Left lung (tissue), 10 donors: ENCODE results near the gene ZNF235. TPM values are rescaled to one million over a fixed set of nuclear protein-coding genes. Genes with fewer than 3 reads are reported as not detected.

Experiments
- ATAC-seq: fragments of 200-7000 bp; cut with Tn5 transposase; one replicate; pipeline ENCODE4 v1.9.1; 2020; ENCODE audit warnings: moderate library complexity
- DNase-seq, 4 donors: peaks; one replicate each; pipeline ENCODE4 v3.0.0-alpha.2; 2013 to 2020
- H3K27ac ChIP-seq, 2 donors: fragments of 200-600 bp; sonication (generic) in 1 of 2; one replicate each; pipeline versions ENCODE4 v1.5.0 to v1.8.0; 2020 to 2021
- H3K27me3 ChIP-seq, 2 donors: fragments of 200-600 bp; sonication (generic) in 1 of 2; one replicate each; pipeline versions ENCODE4 v1.5.0 to v1.8.0; 2020 to 2021
- H3K36me3 ChIP-seq, 2 donors: fragments of 200-600 bp; sonication (generic) in 1 of 2; one replicate each; pipeline versions ENCODE4 v1.5.0 to v1.8.0; 2020 to 2021
- H3K4me1 ChIP-seq, 2 donors: fragments of 200-600 bp; one replicate each; pipeline ENCODE4 v1.8.0; 2021
- H3K4me3 ChIP-seq, 2 donors: fragments of 200-600 bp; sonication (generic) in 1 of 2; one replicate each; pipeline versions ENCODE4 v1.5.0 to v1.8.0; 2020 to 2021; ENCODE audit warnings: mild to moderate bottlenecking in 1 of 2
- H3K9me3 ChIP-seq, 2 donors: fragments of 200-600 bp; sonication (generic) in 1 of 2; one replicate each; pipeline versions ENCODE4 v1.5.0 to v1.8.0; 2020 to 2021
- intact Hi-C, 2 donors: fragments of 100-400 bp; cut with DNase I; formaldehyde crosslinking; loops; one replicate each; pipeline versions ENCODE4 v1.11.2 to v1.14.2; 2022
- polyA plus RNA-seq, 6 donors: library from polyadenylated mRNA; unstranded; fragments of 120-200 nt; gene quantifications; one replicate each; pipeline ENCODE4 v1.2.1, GENCODE V29; 2013; ENCODE audit not compliant: insufficient read length in 6 of 6
- total RNA-seq, 2 donors: library from RNA; stranded (reverse); fragmentation: NEBNext Ultra II Directional; extraction: Animal tissue kit (Norgen Biotek cat#: 25700); gene quantifications; one replicate each; pipeline ENCODE4 v1.2.1, GENCODE V29; 2021
- TF ChIP-seq, protein P1 (sequence below), 2 donors: fragments of 200-600 bp; sonication (generic) in 1 of 2; IDR thresholded peaks; one replicate each; pipeline versions ENCODE4 v1.5.0 to v1.8.0; 2021; ENCODE audit warnings: antibody characterized with exemption in 2 of 2
- donor health status: DM: no; HTN: yes; CAD: no.
- donor health status: DM: no; HTN: no; CAD: no.

Gene ZNF235
- total and polyA plus RNA-seq, 8 donors = 5.2 to 15.1 (median 13.3) TPM

DNA sequence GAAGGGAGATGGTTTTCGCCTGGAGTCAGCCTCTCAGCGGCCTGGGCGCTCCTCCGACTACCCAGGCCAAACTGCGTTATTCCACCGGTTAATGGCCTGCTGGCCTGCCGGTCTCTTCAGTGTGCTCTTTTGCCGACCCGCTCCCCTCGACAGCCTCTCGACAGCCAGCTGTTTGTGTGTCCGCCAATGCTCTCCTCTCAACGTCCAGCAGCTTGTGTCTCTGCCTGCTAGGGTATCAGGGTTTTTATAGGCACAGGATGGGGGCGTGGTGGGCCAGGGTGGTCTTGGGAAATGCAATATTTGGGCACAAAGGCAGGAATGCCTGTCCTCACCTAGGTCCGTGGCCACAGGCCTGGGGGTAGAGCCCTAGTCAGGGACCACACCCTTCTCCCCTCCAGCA, 1.5 kb upstream of the ZNF235 start:
- H3K9me3 ChIP-seq = peaks cover 0 to 57% of the 10 kb centered on the region in 2 donors
- H3K27me3 ChIP-seq = no peaks in the 10 kb centered on the region
- H3K4me1 ChIP-seq = peaks cover 0 to 10% of the 10 kb centered on the region in 2 donors
- intact Hi-C loops = no loop called here
- H3K27ac ChIP-seq = no peak overlapping the region
- ATAC-seq (no peak), DNase-seq (no peak)
- TF ChIP-seq, protein P1, sequence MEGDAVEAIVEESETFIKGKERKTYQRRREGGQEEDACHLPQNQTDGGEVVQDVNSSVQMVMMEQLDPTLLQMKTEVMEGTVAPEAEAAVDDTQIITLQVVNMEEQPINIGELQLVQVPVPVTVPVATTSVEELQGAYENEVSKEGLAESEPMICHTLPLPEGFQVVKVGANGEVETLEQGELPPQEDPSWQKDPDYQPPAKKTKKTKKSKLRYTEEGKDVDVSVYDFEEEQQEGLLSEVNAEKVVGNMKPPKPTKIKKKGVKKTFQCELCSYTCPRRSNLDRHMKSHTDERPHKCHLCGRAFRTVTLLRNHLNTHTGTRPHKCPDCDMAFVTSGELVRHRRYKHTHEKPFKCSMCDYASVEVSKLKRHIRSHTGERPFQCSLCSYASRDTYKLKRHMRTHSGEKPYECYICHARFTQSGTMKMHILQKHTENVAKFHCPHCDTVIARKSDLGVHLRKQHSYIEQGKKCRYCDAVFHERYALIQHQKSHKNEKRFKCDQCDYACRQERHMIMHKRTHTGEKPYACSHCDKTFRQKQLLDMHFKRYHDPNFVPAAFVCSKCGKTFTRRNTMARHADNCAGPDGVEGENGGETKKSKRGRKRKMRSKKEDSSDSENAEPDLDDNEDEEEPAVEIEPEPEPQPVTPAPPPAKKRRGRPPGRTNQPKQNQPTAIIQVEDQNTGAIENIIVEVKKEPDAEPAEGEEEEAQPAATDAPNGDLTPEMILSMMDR (IDR thresholded peaks at IDR 0.05) = no peak
- H3K4me3 ChIP-seq = no peak overlapping the region
- H3K36me3 ChIP-seq = peaks cover 0 to 13% of the 10 kb centered on the region in 2 donors

DNA sequence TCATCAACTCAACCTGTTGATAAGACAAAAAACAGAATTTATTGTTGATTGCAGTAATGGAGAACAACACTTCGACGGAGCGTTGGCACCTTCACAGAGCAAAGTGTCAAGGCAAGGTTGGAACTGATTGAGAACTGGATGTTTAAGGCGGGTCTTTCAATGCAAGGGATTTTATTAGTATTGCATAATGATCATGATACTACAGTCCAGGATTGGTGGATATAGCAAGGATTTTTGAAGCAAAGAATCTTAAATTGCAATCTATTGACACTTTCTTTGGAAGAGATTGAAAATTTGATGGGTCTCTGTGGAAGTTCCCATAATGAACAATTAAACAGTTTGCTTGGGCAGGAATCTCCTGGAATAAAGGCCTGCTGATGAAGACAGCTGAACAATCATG, 632 bp upstream of the ZNF235 start:
- Histone ChIP-seq H3K27me3 (no peaks in the 10 kb centered on the region), H3K4me3 (peak overlapping the region in 1 of 2 donors; percentile 72), H3K27ac (no peak overlapping the region), H3K36me3 (peaks cover 0 to 20% of the 10 kb centered on the region in 2 donors), H3K4me1 (peaks cover 0 to 10% of the 10 kb centered on the region in 2 donors), H3K9me3 (peaks cover 0 to 49% of the 10 kb centered on the region in 2 donors)
- ATAC-seq (no peak), DNase-seq (no peak)
- intact Hi-C loops = no loop called here
- TF ChIP-seq, protein P1 (IDR thresholded peaks at IDR 0.05) = no peak

DNA sequence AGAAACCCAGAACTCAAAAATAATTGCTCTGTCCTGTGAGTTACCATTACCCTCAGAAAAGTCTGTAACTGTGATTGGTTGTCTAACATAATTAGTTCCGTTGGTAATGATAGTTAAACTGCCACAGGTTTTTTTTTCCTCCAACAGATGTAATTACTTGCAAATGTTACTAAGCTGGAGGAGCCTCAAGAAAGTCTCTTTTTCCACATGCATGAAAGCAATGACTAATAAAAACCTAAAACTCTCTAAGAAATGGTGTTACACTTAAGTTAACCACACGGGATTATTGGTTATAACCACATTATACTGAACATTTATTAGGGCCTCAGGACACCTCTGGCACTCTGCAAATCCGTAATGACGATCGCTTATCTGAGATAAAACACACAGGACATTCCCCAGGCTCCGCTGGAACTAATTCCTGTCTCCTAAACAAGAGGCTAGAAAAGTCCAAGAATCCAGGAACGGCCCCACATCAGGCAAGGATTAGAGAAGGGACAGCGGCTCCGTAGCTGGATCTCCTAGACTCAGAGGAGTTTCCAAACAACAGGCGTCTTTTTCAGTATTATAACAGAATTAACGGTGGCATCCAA, 753 bp downstream of the ZNF235 start:
- peaks cover 0 to 34% of the 10 kb centered on the region in 2 donors for H3K36me3 ChIP-seq
- H3K4me1 ChIP-seq = peaks cover 0 to 10% of the 10 kb centered on the region in 2 donors
- H3K27me3 ChIP-seq = no peaks in the 10 kb centered on the region
- peaks cover 0 to 43% of the 10 kb centered on the region in 2 donors for H3K9me3 ChIP-seq
- TF ChIP-seq, protein P1 (IDR thresholded peaks at IDR 0.05) = no peak
- peak overlapping the region; percentile 72 to 82 for H3K4me3 ChIP-seq
- peak; percentile 45 for ATAC-seq
- DNase-seq = peak in 2 of 4 donors; percentile 8 to 22
- peak overlapping the region; percentile 79 to 82 for H3K27ac ChIP-seq
- intact Hi-C loops = no loop called here

DNA sequence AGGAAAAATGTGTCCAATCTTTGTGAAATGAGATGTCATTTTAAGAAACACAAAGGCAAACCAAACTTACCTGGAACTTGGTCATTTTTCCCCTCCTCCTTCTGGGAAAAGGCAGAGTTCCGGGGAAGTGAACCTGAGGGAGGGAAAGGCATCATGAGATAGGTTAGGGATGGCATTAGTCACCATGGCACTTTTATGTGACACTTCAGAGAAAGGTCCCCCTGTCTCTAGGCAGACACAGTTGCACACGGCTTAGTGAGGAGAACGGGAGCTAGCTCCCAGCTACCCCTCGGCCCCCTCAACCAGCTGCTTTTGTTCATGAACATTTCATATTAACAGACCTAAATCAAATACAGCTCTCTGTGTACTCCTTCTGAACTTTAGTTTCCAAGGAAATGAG, 1.5 kb downstream of the ZNF235 start:
- Histone ChIP-seq H3K9me3 (peaks cover 0 to 40% of the 10 kb centered on the region in 2 donors), H3K27me3 (no peaks in the 10 kb centered on the region), H3K4me3 (no peak overlapping the region), H3K27ac (no peak overlapping the region), H3K4me1 (peaks cover 0 to 10% of the 10 kb centered on the region in 2 donors), H3K36me3 (peaks cover 0 to 42% of the 10 kb centered on the region in 2 donors)
- intact Hi-C loops = no loop called here
- TF ChIP-seq, protein P1 (IDR thresholded peaks at IDR 0.05) = no peak
- DNase-seq = peak in 1 of 4 donors; percentile 5
- no peak for ATAC-seq

DNA sequence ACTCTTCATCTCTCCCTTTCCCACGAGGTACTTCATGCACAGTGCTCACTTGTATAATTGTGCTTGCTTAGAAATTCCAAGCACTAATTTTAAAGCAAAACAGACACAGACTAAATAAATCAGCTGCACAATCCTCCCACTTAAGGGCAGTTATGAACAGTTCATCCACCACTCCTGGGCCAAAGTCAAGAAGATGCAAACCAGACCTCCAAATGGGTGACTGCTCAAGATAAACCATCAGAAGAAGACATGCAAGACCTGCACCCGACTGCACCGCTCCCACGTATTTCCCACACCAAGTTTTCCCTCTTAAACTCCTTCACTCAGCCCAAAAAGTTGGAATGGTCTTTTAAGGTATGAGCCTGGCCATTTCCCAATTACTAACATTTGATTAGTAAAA, 19.9 kb downstream of the ZNF235 start:
- Histone ChIP-seq H3K27me3 (no peaks in the 10 kb centered on the region), H3K27ac (no peak overlapping the region), H3K36me3 (peaks cover 3 to 45% of the 10 kb centered on the region in 2 donors), H3K4me3 (no peak overlapping the region), H3K9me3 (peaks cover 0 to 100% of the 10 kb centered on the region in 2 donors), H3K4me1 (no peaks in the 10 kb centered on the region)
- TF ChIP-seq, protein P1 (IDR thresholded peaks at IDR 0.05) = no peak
- ATAC-seq = no peak
- no peak for DNase-seq
- intact Hi-C loops = no loop called here
